K562 (cell line): ENCODE results near the gene LMAN1L. TPM values are rescaled to one million over a fixed set of nuclear protein-coding genes. Genes with fewer than 3 reads are reported as not detected.
A peak's percentile ranks its signal among the peaks of the same experiment; 100 is the strongest.

Source experiments
- ATAC-seq: fragments of 200-7000 bp; cut with Tn5 transposase; 3 replicates; pipeline ENCODE4 v1.9.1; 2020; ENCODE audit warnings: moderate library complexity
- BruUV-seq: library from RNA; stranded (reverse); fragments of 400-500 nt; replicated peaks from 2 replicates; lab custom pipeline; 2021; lab: Mats Ljungman, UMichigan
- CTCF ChIA-PET: fragments of 300-600 bp; formaldehyde crosslinking; extraction: SDS; loops from one replicate; lab custom pipeline; 2021; ENCODE audit warnings: low intra/inter-chr PET ratio; lab: Yijun Ruan, JAX
- POLR2A ChIA-PET: fragments of 300-600, 350-650 bp; sonication (Branson Sonifier 250); formaldehyde crosslinking; extraction: SDS; loops from one replicate; lab custom pipeline; 2021; ENCODE audit warnings: antibody characterized with exemption, inconsistent platforms; lab: Yijun Ruan, JAX
- DNase-seq, 4 experiments: peaks; one replicate each; pipeline versions ENCODE4 v3.0.0 to v3.0.0-alpha.2; 2011 to 2018; ENCODE audit warnings: low spot score in 3 of 4, mixed read lengths in 3 of 4; ENCODE audit errors: extremely low read depth in 1 of 4
- FAIRE-seq: peaks from 2 replicates; lab custom pipeline; 2011; peaks lifted over from hg19 to GRCh38; lab: Jason Lieb, UNC
- H2AFZ ChIP-seq: 2 replicates; pipeline ENCODE4 v1.6.0; 2011; ENCODE audit warnings: low read depth, low read length, control low read depth, inconsistent platforms
- H3K27ac ChIP-seq: fragments of 200-600 bp; 3 replicates; pipeline ENCODE4 v1.8.0; 2011; ENCODE audit warnings: low read depth, mild to moderate bottlenecking, control low read depth, inconsistent platforms, low read length, moderate library complexity, mixed read lengths; ENCODE audit errors: extremely low read depth
- H3K27me3 ChIP-seq, 2 experiments: fragments of 300-600 bp in 1 of 2; 2 replicates in 1 of 2; 3 replicates in 1 of 2; pipeline versions ENCODE4 v1.6.0 to v1.8.0; 2011; ENCODE audit warnings: inconsistent platforms in 2 of 2, low read length in 2 of 2, mild to moderate bottlenecking in 1 of 2, mixed read lengths in 1 of 2, moderate library complexity in 1 of 2; ENCODE audit not compliant: control insufficient read depth in 2 of 2, insufficient read depth in 2 of 2
- H3K36me3 ChIP-seq: fragments of 300-600 bp; 3 replicates; pipeline ENCODE4 v1.8.0; 2011; ENCODE audit warnings: mild to moderate bottlenecking, low read length, inconsistent platforms; ENCODE audit not compliant: control insufficient read depth, insufficient read depth
- H3K4me1 ChIP-seq, 2 experiments: fragments of 200-600 bp in 1 of 2; replicated peaks in 1 of 2; 2 replicates in 1 of 2; 3 replicates in 1 of 2; pipeline versions ENCODE4 v1.5.1 to v1.8.0; 2011; ENCODE audit warnings: inconsistent platforms in 2 of 2, low read length in 2 of 2, mild to moderate bottlenecking in 1 of 2, mixed read lengths in 1 of 2, moderate library complexity in 1 of 2; ENCODE audit not compliant: control insufficient read depth in 2 of 2, insufficient read depth in 2 of 2
- H3K4me2 ChIP-seq: 2 replicates; pipeline ENCODE4 v1.6.1; 2011; ENCODE audit warnings: low read length, control low read depth, inconsistent platforms, mixed read lengths; ENCODE audit not compliant: insufficient read depth
- H3K4me3 ChIP-seq: fragments of 200-600 bp; sonication (generic), shearing (Covaris generic); 2 replicates; pipeline ENCODE4 v1.5.1; 2016; ENCODE audit warnings: control low read depth, inconsistent platforms
- H3K79me2 ChIP-seq: fragments of 200-600 bp; 3 replicates; pipeline ENCODE4 v1.8.0; 2011; ENCODE audit warnings: low read length, inconsistent platforms; ENCODE audit not compliant: control insufficient read depth, insufficient read depth
- H3K9ac ChIP-seq, 2 experiments: 2 replicates each; pipeline versions ENCODE4 v1.6.0 to v1.6.1; 2011; ENCODE audit warnings: low read depth in 2 of 2, low read length in 2 of 2, control low read depth in 1 of 2, inconsistent platforms in 1 of 2, mild to moderate bottlenecking in 1 of 2, mixed read lengths in 1 of 2; ENCODE audit not compliant: insufficient read depth in 1 of 2
- H3K9me1 ChIP-seq: one replicate; pipeline ENCODE4 v1.6.0; 2011; ENCODE audit warnings: inconsistent platforms, mild to moderate bottlenecking, low read length, moderate library complexity; ENCODE audit not compliant: control insufficient read depth, insufficient read depth
- H3K9me3 ChIP-seq: replicated peaks from 2 replicates; pipeline ENCODE4 v1.5.1; 2011; ENCODE audit warnings: low read depth, low read length, inconsistent platforms; ENCODE audit not compliant: control insufficient read depth, insufficient read depth
- H4K20me1 ChIP-seq: replicated peaks from 2 replicates; pipeline ENCODE4 v1.6.1; 2011; ENCODE audit warnings: low read length, inconsistent platforms, mixed read lengths; ENCODE audit not compliant: control insufficient read depth, insufficient read depth
- KAT7 ChIP-seq: sonication (generic); formaldehyde crosslinking; IDR thresholded peaks from 2 replicates; pipeline ENCODE4 v1.8.0; 2022; ENCODE audit warnings: missing genetic modification reagents, mild to moderate bottlenecking, borderline replicate concordance
- POLR2A ChIP-seq: fragments of 450-650 bp; conservative IDR thresholded peaks from 2 replicates; pipeline ENCODE4 v1.6.1; 2016
- TCFL5 ChIP-seq: fragments of 250-450 bp; sonication (Bioruptor Pico); conservative IDR thresholded peaks from 2 replicates; pipeline ENCODE4 v1.6.1; 2021; ENCODE audit warnings: mild to moderate bottlenecking, moderate library complexity, matching md5 sums
- YBX1 ChIP-seq: fragments of 450-650 bp; IDR thresholded peaks from 2 replicates; pipeline ENCODE4 v1.7.1; 2016; ENCODE audit warnings: mild to moderate bottlenecking
- ZNF133 ChIP-seq: fragments of 250-450 bp; sonication (Bioruptor Pico); IDR thresholded peaks from 2 replicates; pipeline ENCODE4 v1.4.0; 2020; ENCODE audit warnings: mild to moderate bottlenecking
- ZNF197 ChIP-seq: fragments of 200-800 bp; sonication (Bioruptor generic); IDR thresholded peaks from 2 replicates; pipeline ENCODE4 v1.6.1; 2016; ENCODE audit warnings: low read depth, missing genetic modification characterization, missing compliant biosample characterization
- WGBS: fragments of 100-300 bp; shearing (Covaris generic); methylation state at CpG from one replicate; pipeline ENCODE4 v1.1.6; 2016; ENCODE audit warnings: low coverage, mixed read lengths; ENCODE audit not compliant: insufficient coverage; ENCODE audit errors: missing lambda C conversion rate; 5-methylcytosine and 5-hydroxymethylcytosine counted together
- in situ Hi-C: fragments of 300-500 bp; cut with MboI; formaldehyde crosslinking; loops from 4 replicates; pipeline ENCODE4 v1.15.0; 2018; ENCODE audit warnings: inconsistent platforms, mixed read lengths
- intact Hi-C: fragments of 100-400 bp; cut with micrococcal nuclease; formaldehyde crosslinking; loops from 2 replicates; pipeline ENCODE4 v1.14.2; 2022
- polyA plus RNA-seq, 8 experiments: library from polyadenylated mRNA; depleted of rRNA in 4 of 8; stranded (reverse) in 5 of 8; unstranded in 3 of 8; fragments of >200 nt; fragmentation: Nextera tagmentation in 2 of 8; fragmentation: Illumina TruSeq in 1 of 8; extraction: Ambion mirVana in 2 of 8; extraction: Trizol in 1 of 8; gene quantifications; 2 replicates each; pipeline versions ENCODE4 v1.2.1 to v1.2.3, GENCODE V29; 2011 to 2014; ENCODE audit warnings: inconsistent platforms in 1 of 8, missing spikeins in 1 of 8
- total RNA-seq, 7 experiments: library from RNA; depleted of rRNA in 6 of 7; stranded (reverse); fragments of >200 nt in 6 of 7; fragmentation: Illumina TruSeq in 2 of 7; extraction: Trizol in 2 of 7; gene quantifications; 2 replicates each; pipeline versions ENCODE4 v1.2.1 to v1.2.3, GENCODE V29; 2011 to 2021; ENCODE audit warnings: low replicate concordance in 1 of 7

LMAN1L gene
- total and polyA plus RNA-seq, 9 of the 15 experiments (the other 6 are each of a cell fraction or from before 2014, with no cell fraction given): not detected

GRCh38 chr15:74794970-74795349 is 17.7 kb upstream of the LMAN1L start:
- FAIRE-seq (no peak), DNase-seq (no peak), ATAC-seq (no peak)
- Histone ChIP-seq H4K20me1 (peaks cover 23% of the 10 kb centered on the region), H2AFZ (no peak overlapping the region), H3K4me3 (no peak overlapping the region), H3K9me1 (peaks cover 3% of the 10 kb centered on the region), H3K4me2 (no peak overlapping the region), H3K27me3 (no peaks in the 10 kb centered on the region), H3K9me3 (no peaks in the 10 kb centered on the region), H3K36me3 (peaks cover 60% of the 10 kb centered on the region; the same call in 2 of the 3 replicates), H3K4me1 (peaks cover 2 to 30% of the 10 kb centered on the region in 2 experiments; a peak in 4 of 5 replicates), H3K79me2 (peaks cover 33% of the 10 kb centered on the region), H3K27ac (no peak overlapping the region), H3K9ac (peak overlapping the region in 1 of 2 experiments; percentile 65; a peak in 1 of 4 replicates)
- TF ChIP-seq ZNF133 (CRISPR knock-in tag): no peak
- TF ChIP-seq KAT7 (CRISPR knock-in tag): no peak
- no peak for TF ChIP-seq ZNF197
- no peak for TF ChIP-seq POLR2A
- no peak for TF ChIP-seq YBX1
- no peak for TF ChIP-seq TCFL5 (CRISPR knock-in tag)
- BruUV-seq: no TSS peak
- CTCF ChIA-PET: no interaction called here
- in situ Hi-C loops (no loop called here), intact Hi-C loops (no loop called here)
- WGBS: 92% methylated on average over 8 of the region's 9 CpGs
- POLR2A ChIA-PET: interaction anchor here (1.0 to 1.5 kb wide), 2 partner anchors 9 to 35 kb away, joined by 3 read pairs; no protein-coding TSS in a partner anchor
